ENCODE results near the gene PHTF2. TPM values are rescaled to one million over a fixed set of nuclear protein-coding genes. Genes with fewer than 3 reads are reported as not detected.

Gene PHTF2
- total and polyA plus RNA-seq, 2 of the 4 experiments (the other 2 are of a cell fraction) = 28.3 to 69.9 TPM

DNA sequence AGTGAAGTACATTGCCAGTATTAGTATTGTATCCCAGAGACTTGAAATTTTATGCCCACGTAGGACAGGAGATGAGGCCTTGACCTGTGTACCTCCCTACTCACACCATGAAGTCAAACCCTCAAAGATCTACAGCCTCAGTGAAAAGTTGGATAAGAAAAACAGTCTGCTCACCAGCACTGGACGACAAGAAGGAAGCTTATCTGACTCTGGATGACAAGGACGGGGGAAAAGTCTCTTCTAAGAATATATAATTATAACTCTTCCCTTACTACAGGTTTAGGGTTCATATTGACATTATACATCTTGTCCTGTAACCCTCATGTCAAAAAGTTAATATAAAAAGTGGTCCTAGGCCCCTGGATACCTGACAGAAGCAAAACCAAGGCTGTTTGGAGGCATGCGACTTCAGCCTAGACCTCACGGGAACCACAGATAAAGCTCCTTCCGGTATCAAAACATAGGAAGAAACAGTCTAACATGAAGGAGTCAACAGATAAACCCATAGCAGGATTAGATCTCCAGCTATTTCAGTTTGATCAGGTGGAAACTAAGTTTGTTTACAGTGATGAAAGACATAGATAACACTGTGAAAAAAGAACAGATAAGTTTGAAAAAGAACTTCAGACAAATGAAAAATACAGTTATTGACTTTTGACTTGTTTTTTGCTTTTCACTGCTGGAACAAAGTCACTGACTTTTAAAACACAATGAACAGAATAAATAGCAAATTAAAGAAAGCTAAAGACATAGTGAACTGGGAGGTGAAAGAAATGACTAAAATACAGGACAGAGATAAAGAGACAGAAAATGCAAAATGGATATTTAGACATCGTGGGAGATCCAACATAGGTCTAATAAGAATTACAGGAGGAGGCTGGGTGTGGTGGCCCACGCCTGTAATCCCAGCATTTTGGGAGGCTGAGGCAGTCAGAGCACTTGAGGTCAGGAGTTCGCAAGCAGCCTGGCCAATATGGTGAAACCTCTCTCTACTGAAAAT lies 145.9 kb downstream of the PHTF2 start:
- H3K56ac ChIP-seq (ENCODE audit: extremely low read depth, insufficient read depth, low read length) = no peak overlapping the region
- no peak for DNase-seq
- H2BK120ac ChIP-seq (ENCODE audit: low read depth, low read length) = no peak overlapping the region
- no peak for TF ChIP-seq ELK1 (IDR thresholded peaks at IDR 0.05; ENCODE audit: borderline replicate concordance, low read depth, low read length)
- TF ChIP-seq CHD1 (IDR thresholded peaks at IDR 0.05; ENCODE audit: low read depth, low read length) = no peak
- TF ChIP-seq POLR2A (IDR thresholded peaks at IDR 0.05; ENCODE audit: low read depth, low read length) = no peak
- TF ChIP-seq RCOR1 (IDR thresholded peaks at IDR 0.05; ENCODE audit: insufficient replicate concordance, low read length) = no peak
- TF ChIP-seq MAFK (IDR thresholded peaks at IDR 0.05; ENCODE audit: low read depth, low read length) = no peak
- TF ChIP-seq, protein P1, sequence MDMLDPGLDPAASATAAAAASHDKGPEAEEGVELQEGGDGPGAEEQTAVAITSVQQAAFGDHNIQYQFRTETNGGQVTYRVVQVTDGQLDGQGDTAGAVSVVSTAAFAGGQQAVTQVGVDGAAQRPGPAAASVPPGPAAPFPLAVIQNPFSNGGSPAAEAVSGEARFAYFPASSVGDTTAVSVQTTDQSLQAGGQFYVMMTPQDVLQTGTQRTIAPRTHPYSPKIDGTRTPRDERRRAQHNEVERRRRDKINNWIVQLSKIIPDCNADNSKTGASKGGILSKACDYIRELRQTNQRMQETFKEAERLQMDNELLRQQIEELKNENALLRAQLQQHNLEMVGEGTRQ (IDR thresholded peaks at IDR 0.05; ENCODE audit: low read depth, low read length) = no peak
- no peak for TF ChIP-seq SMC3 (IDR thresholded peaks at IDR 0.05; ENCODE audit: low read depth, low read length)
- TF ChIP-seq CEBPB (IDR thresholded peaks at IDR 0.05; ENCODE audit: low read depth, low read length) = no peak
- no peak for TF ChIP-seq NFE2L2 (IDR thresholded peaks at IDR 0.05; ENCODE audit: low read depth, low read length)
- H3K18ac ChIP-seq (ENCODE audit: low read depth, low read length) = no peak overlapping the region
- H2BK5ac ChIP-seq (ENCODE audit: low read depth, low read length, poor library complexity, severe bottlenecking) = no peak overlapping the region
- H3K36me3 ChIP-seq (ENCODE audit: control insufficient read depth, insufficient read depth, low read length) = 0 out of 2 replicates have a peak, but pooled peaks cover 2% of the 10 kb centered on the region
- dilution Hi-C loops (cut with HindIII; ENCODE audit: low sequenced_read_pairs, unreplicated experiment) (no loop called here), in situ Hi-C loops (cut with MboI; ENCODE audit: low sequenced_read_pairs) (loop anchor here (25.0 kb wide), 1 partner anchor 282 kb away; no protein-coding TSS in a partner anchor), intact Hi-C loops (cut with micrococcal nuclease) (loop anchor here (10.0 kb wide), 2 partner anchors 280 to 1230 kb away; no protein-coding TSS in a partner anchor)
- H3K23ac ChIP-seq (ENCODE audit: low read depth, low read length) = no peak overlapping the region
- H2BK15ac ChIP-seq (ENCODE audit: low read depth, low read length) = no peak overlapping the region
- H3K27ac ChIP-seq (ENCODE audit: insufficient read depth, low read length) = no peak overlapping the region
- no peaks in the 10 kb centered on the region for H3K27me3 ChIP-seq (ENCODE audit: control insufficient read depth, insufficient read depth, low read length)
- no peak overlapping the region for H2AFZ ChIP-seq (replicated peaks; ENCODE audit: low read length, poor library complexity)
- no peaks in the 10 kb centered on the region for H3K9me3 ChIP-seq (ENCODE audit: control insufficient read depth, insufficient read depth, low read length)
- ChIA-PET CTCF (no interaction called here), POLR2A (ENCODE audit: unreplicated experiment) (interaction anchor here (0.6 kb wide), 1 partner anchor 258 kb away, joined by 4 read pairs; no protein-coding TSS in a partner anchor)
- H2AK5ac ChIP-seq (ENCODE audit: low read depth, low read length) = no peak overlapping the region
- no peaks in the 10 kb centered on the region for H3K79me1 ChIP-seq (ENCODE audit: low read depth in 1 of 2, low read length in 2 of 2)
- no TSS peak for BruUV-seq (replicated peaks)
- H2BK20ac ChIP-seq (ENCODE audit: low read depth, low read length) = no peak overlapping the region
- H3K9me1 ChIP-seq (ENCODE audit: insufficient read depth, low read length) = no peaks in the 10 kb centered on the region
- H4K8ac ChIP-seq (ENCODE audit: low read depth in 2 of 2, low read length in 2 of 2) = no peak overlapping the region
- H3K14ac ChIP-seq (replicated peaks; ENCODE audit: low read depth, low read length) = no peak overlapping the region
- no peak overlapping the region for H2AK9ac ChIP-seq (replicated peaks; ENCODE audit: low read depth, low read length, poor library complexity)
- no peaks in the 10 kb centered on the region for H3K4me1 ChIP-seq (ENCODE audit: control insufficient read depth, insufficient read depth, low read length)
- H3K4me3 ChIP-seq (ENCODE audit: insufficient read depth, low read depth, low read length) = no peak overlapping the region
- no peak overlapping the region for H3K4me2 ChIP-seq (ENCODE audit: low read depth, low read length)
- ATAC-seq (ENCODE audit: low read depth) = no peak
- no peak overlapping the region for H4K91ac ChIP-seq (ENCODE audit: insufficient read depth, low read depth, low read length)
- H3K9ac ChIP-seq (ENCODE audit: low read depth, low read length) = no peak overlapping the region
- 83% methylated on average over 1 of the region's 9 CpGs; no CpG with 5 or more reads in 1 of the 2 experiments for WGBS, 2 experiments (ENCODE audit: extremely low coverage in 2 of 2, insufficient read length in 1 of 2)
- H4K5ac ChIP-seq (ENCODE audit: low read depth, low read length) = no peak overlapping the region
- no peak overlapping the region for H3K4ac ChIP-seq (ENCODE audit: low read depth, low read length)
- H4K20me1 ChIP-seq (ENCODE audit: insufficient read depth, low read length) = no peaks in the 10 kb centered on the region

All from IMR-90 (cell line).